ENCODE data around the gene CSTPP1.

DNA sequence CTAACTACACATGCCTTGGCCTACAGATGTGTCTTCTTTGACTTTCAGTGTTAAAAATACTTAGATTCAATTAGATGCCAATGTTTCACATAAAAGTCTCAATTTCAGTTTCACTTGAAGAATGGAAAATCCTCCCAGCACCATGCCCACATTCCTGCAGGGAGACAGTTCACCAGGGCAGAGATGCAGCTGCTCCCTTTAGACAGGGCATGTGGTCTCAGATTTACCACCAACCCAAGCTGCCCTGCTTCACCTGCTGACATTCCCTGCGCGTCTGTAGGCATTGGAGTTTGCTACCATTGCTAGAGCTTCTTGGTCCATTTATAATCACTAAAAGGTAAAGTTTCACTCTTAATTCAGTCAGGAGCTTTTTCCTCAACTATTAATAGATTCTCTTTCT lies 126.2 kb downstream of the CSTPP1 start:
- TF ChIP-seq, protein P1, sequence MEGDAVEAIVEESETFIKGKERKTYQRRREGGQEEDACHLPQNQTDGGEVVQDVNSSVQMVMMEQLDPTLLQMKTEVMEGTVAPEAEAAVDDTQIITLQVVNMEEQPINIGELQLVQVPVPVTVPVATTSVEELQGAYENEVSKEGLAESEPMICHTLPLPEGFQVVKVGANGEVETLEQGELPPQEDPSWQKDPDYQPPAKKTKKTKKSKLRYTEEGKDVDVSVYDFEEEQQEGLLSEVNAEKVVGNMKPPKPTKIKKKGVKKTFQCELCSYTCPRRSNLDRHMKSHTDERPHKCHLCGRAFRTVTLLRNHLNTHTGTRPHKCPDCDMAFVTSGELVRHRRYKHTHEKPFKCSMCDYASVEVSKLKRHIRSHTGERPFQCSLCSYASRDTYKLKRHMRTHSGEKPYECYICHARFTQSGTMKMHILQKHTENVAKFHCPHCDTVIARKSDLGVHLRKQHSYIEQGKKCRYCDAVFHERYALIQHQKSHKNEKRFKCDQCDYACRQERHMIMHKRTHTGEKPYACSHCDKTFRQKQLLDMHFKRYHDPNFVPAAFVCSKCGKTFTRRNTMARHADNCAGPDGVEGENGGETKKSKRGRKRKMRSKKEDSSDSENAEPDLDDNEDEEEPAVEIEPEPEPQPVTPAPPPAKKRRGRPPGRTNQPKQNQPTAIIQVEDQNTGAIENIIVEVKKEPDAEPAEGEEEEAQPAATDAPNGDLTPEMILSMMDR (IDR thresholded peaks at IDR 0.05), result no peak
- no peak for TF ChIP-seq EP300 (IDR thresholded peaks at IDR 0.05)
- no peak for TF ChIP-seq POLR2AphosphoS5 (IDR thresholded peaks at IDR 0.05)
- TF ChIP-seq POLR2A (IDR thresholded peaks at IDR 0.05; ENCODE audit: low read depth), result no peak

Data from esophagus muscularis mucosa (tissue), 4 donors.